Measurements from ENCODE around the gene ULK1.

- TF ChIP-seq YY1 (IDR thresholded peaks at IDR 0.05; ENCODE audit: low read depth) (no peak), EP300 (IDR thresholded peaks at IDR 0.05; ENCODE audit: borderline replicate concordance) (no peak)
Measured at GRCh38 chr12:131847456-131847855, 47.0 kb upstream of the ULK1 start.
